SW 1271 (cell line): Measurements from ENCODE around the gene ADAM12.

Source experiments
- DNase-seq, 2 experiments: peaks; one replicate each; lab custom pipeline; 2025; lab: John Stamatoyannopoulos, UW

The ADAM12 gene

GRCh38 chr10:126013489-126014281 is 374.6 kb downstream of the ADAM12 start:
- DNase-seq, result no peak

GRCh38 chr10:126012485-126012884 is 375.8 kb downstream of the ADAM12 start:
- DNase-seq, result no peak

DNA sequence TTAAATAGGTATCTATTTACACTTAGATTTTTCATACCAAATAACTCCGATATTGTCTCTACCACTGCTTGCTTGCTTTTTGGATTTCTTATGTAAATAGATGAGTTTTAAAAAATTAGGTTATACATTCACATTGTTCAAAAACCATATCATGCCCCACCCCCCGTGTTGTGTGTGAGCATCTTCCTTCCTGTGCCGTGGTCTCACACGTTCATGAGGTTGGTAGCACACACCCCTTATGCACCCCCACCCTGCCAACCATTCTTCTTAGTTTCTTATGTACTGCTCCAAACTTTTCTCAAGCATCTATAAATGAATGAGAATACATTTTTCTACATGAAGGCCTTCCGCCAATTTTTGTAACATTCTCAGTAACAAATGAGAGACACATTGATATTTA is 376.3 kb downstream of the ADAM12 start:
- no peak for DNase-seq

GRCh38 chr10:126009650-126010049 is 378.6 kb downstream of the ADAM12 start:
- DNase-seq, result no peak

DNA sequence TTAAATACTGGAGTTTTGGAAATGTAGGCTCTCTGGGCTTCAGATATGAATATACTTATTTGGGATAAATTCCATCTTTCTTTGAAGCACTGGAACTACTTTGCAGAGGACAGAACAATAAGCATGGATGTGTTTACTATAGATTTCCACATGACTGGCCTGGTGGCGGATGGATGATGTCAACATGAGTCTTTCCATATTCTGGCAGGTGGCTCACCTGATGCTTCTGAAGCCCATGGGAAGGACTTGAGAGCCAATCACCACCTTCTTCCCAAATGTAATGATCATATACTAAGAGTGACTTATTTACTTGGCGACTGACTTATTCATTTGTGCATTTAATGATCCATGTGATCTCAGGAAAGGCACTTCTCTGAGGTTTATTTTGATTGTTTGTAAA is 381.4 kb downstream of the ADAM12 start:
- DNase-seq, result no peak

DNA sequence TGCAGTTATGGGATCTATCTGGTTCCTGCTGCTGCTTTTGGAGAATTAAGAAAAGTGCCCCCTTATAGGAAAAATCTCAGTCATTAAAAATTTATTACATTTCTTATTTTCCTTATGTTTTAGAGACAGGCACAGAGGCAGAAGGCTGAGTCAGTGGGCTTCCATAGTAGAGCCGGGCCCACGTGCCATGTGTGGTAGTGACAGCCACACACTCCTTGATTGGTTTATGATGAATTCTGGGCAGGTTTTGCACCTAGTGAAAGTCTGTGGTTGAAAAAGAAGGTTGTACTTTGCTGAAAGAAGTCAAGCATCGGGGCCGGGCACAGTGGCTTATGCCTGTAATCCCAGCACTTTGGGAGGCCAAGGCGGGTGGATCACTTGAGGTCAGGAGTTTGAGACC is 382.0 kb downstream of the ADAM12 start:
- DNase-seq, result no peak

- no peak for DNase-seq
These were observed 383.5 kb downstream of the ADAM12 start for GRCh38 chr10:126004752-126005151.

DNA sequence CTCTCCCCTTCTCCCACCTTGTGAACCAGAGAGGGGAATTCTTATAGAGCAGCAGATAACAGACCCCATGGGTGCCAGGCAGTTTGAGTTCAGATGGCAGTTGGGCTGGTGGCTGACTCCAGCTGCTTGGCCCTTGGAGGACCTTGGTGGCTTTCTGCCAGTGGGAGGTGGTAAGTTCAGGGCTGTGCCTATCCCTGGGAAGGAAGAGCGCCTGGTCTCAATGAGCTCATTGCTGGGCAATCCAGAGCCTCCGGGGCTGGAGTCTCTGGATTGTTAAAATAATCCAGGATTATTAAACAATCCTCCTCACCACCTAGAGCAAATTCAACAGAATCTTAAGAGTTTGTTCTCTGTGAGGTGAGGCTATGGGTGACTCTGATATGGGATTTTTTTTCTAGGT is 386.7 kb downstream of the ADAM12 start:
- DNase-seq, result no peak

GRCh38 chr10:125999694-126000093 is 388.6 kb downstream of the ADAM12 start:
- no peak for DNase-seq

DNA sequence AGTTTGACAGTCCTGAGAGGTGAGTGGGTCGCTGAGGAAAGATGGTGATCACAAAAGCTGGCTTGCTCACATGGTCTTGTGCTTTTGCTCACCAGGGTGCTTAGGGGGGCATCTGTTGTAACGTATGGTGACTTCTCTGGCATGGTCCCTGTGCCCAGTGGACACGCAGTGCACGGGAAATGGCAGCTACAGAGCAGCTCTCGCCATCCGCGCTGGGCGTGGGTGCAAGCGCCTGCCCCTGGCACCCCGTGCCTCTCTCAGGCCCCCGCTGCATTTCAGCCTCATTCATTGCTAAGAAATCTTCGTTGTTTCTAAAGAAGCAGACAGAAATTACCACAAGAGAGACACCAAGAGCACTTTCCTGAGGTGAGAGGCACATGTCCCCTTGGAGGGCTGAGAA is 390.7 kb downstream of the ADAM12 start:
- no peak for DNase-seq

GRCh38 chr10:125995726-125996304 is 392.5 kb downstream of the ADAM12 start:
- DNase-seq, result no peak

GRCh38 chr10:125994601-125995000 is 393.7 kb downstream of the ADAM12 start:
- DNase-seq, result no peak

DNA sequence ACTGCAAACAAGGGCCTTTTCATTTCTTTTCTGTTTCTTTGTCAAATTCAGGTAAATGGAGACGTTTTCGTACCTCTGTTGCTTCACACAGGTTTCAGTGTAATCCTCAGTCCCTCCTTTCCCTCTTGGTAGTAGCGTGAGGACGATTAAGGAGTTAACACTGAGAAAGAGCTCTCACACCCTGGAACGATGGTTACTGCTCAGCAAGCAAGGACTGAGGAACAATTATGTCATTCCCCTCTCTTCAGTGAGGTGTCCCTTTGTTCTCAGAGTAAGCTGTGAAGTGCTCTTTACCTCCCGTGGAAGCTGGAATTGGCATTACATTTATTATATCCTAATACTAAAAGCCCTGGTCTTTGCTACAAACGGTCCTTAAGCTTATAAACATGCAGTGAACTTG is 396.0 kb downstream of the ADAM12 start:
- DNase-seq, result no peak

DNA sequence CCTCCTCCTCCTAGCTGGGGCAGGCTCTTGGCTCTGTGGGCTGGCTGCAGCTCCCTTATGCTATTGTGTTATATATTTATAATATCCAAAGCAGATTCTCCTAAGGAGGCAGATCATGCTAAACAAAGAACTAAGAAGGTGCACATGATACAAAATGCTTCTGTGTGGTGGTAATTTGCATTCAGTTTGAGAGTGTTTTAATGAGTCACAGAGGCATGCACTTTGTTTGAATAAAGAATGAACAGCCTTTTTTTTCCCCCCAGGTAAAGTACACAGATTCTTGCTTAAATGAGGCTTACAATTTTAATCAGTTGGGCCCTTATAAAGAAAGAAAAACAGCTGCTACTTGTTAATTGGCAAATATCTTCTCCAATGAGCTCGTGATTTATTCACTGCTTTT is 396.9 kb downstream of the ADAM12 start:
- DNase-seq, result no peak

GRCh38 chr10:125990974-125991373 is 397.3 kb downstream of the ADAM12 start:
- no peak for DNase-seq

GRCh38 chr10:125989791-125990190 is 398.5 kb downstream of the ADAM12 start:
- no peak for DNase-seq

GRCh38 chr10:125985557-125986240 is 402.6 kb downstream of the ADAM12 start:
- no peak for DNase-seq

DNA sequence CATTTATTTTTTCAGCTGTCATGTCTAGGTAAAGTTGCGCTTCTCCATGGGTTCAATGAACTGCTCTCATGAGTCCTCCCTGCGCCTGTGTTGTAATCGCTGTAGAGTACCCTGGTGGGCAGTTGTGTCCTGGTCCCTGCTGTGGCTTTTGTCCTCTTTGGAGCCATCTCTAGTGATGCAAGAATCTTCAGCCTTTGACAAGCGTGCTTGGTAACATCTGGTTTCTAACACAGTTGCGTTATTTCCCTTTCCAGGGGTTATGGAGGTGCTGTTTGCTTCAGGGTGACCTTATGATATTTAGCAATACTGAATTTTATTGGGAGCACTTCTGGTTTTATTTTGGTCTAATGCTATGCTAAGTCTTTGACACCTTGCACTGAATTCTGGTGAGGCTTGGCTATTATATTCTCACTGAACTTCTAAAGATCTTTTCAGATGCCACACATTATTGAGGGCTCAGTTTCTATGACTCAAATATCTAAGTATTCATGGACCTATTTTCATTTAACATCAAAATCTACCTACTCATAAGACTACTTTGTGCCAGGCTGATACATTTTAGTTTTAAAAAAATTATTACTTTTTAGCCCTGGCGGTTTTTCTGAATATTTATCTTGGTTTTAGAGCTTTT is 403.3 kb downstream of the ADAM12 start:
- DNase-seq, result no peak

GRCh38 chr10:125984346-125984745 is 403.9 kb downstream of the ADAM12 start:
- DNase-seq, result no peak

DNA sequence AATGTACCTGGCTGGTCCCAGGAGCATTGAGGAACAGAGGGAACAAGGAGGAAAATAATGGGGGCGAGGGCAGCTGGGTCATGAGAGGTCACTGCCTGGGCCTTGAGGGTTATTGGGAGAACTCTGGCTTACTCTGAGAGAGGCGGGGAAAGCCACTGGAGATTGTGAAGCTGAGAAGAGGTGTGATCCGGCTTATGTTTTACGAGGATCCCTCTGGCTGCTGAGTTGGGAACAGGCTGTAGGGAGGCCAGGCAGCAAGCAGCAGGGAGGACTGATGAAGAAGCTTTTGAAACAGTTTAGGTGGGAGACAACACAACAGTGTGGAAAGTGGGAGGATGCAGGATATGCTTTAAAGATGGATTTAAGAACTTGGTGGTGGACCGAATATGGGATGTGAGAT is 404.6 kb downstream of the ADAM12 start:
- no peak for DNase-seq

GRCh38 chr10:125983161-125983560 is 405.1 kb downstream of the ADAM12 start:
- no peak for DNase-seq

- DNase-seq, result peak in 1 of 2 experiments; percentile 39
These were observed 405.9 kb downstream of the ADAM12 start for GRCh38 chr10:125982260-125982948.
